ENCODE results near the gene DUSP10. TPM values are rescaled to one million over a fixed set of nuclear protein-coding genes. Genes with fewer than 3 reads are reported as not detected.

Gene DUSP10
- total RNA-seq, 1 experiment from 2014 or later, result 1.6 TPM

DNA sequence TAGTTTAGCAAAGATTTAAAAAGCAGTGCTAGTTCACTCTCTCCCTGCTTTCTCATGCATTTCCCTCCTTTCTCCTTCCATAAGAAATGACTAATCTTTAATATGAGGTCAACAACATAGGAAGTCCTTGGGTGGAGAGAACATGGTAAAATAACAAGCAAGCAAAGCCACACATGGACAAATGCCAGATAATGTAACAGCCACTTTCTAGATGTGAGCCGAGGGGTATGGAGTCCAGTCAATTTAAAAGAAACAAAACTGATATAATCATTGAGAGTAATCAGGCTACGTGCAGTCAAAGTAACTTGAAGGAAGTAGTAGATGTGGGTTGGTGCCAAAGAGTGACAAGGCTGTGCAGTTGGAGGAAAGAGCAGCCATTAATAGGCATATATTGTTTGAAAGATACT lies 69.6 kb downstream of the DUSP10 start (continued):
- TF ChIP-seq ARID4B (CRISPR knock-in tag; IDR thresholded peaks at IDR 0.05; ENCODE audit: borderline replicate concordance) (no peak), CBFB (CRISPR knock-in tag; IDR thresholded peaks at IDR 0.05; ENCODE audit: low read depth) (no peak), ATF3 (CRISPR knock-in tag; conservative IDR thresholded peaks at IDR 0.05) (no peak), AR (CRISPR knock-in tag; IDR thresholded peaks at IDR 0.05) (no peak)

DNA sequence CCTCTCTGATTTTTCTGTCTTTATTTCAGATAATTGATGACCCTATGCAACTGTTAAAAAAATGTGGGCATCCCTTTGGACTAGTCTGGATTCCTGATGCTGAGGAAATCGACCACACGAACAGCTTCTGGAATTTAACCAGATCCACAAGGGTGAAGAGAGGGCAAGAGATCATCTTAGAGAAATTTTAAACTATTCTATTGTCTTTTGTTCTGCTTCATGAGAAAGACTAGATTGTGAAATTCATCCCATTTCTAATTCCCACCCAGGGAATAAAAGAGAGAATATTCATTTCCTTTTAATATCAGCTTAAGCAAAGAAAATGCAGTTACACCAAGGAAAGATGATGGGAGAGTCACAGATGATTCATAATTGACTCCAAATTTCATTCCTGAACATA lies 71.8 kb downstream of the DUSP10 start:
- Mint-ChIP-seq H3K27ac (no peak overlapping the region), H3K36me3 (no peaks in the 10 kb centered on the region), H3K9me3 (no peaks in the 10 kb centered on the region), H3K27me3 (ENCODE audit: low read depth) (no peaks in the 10 kb centered on the region), H3K4me1 (peaks cover 12% of the 10 kb centered on the region), H3K4me3 (no peak overlapping the region)
- ChIA-PET CTCF (no interaction called here), POLR2A (no interaction called here)
- TF ChIP-seq, protein P1, sequence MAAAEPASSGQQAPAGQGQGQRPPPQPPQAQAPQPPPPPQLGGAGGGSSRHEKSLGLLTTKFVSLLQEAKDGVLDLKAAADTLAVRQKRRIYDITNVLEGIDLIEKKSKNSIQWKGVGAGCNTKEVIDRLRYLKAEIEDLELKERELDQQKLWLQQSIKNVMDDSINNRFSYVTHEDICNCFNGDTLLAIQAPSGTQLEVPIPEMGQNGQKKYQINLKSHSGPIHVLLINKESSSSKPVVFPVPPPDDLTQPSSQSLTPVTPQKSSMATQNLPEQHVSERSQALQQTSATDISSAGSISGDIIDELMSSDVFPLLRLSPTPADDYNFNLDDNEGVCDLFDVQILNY (CRISPR knock-in tag; IDR thresholded peaks at IDR 0.05), result no peak
- no peak for TF ChIP-seq ZNF671 (CRISPR knock-in tag; IDR thresholded peaks at IDR 0.05)
- TF ChIP-seq ZNF396 (CRISPR knock-in tag; IDR thresholded peaks at IDR 0.05; ENCODE audit: borderline replicate concordance), result no peak
- TF ChIP-seq, protein P2, sequence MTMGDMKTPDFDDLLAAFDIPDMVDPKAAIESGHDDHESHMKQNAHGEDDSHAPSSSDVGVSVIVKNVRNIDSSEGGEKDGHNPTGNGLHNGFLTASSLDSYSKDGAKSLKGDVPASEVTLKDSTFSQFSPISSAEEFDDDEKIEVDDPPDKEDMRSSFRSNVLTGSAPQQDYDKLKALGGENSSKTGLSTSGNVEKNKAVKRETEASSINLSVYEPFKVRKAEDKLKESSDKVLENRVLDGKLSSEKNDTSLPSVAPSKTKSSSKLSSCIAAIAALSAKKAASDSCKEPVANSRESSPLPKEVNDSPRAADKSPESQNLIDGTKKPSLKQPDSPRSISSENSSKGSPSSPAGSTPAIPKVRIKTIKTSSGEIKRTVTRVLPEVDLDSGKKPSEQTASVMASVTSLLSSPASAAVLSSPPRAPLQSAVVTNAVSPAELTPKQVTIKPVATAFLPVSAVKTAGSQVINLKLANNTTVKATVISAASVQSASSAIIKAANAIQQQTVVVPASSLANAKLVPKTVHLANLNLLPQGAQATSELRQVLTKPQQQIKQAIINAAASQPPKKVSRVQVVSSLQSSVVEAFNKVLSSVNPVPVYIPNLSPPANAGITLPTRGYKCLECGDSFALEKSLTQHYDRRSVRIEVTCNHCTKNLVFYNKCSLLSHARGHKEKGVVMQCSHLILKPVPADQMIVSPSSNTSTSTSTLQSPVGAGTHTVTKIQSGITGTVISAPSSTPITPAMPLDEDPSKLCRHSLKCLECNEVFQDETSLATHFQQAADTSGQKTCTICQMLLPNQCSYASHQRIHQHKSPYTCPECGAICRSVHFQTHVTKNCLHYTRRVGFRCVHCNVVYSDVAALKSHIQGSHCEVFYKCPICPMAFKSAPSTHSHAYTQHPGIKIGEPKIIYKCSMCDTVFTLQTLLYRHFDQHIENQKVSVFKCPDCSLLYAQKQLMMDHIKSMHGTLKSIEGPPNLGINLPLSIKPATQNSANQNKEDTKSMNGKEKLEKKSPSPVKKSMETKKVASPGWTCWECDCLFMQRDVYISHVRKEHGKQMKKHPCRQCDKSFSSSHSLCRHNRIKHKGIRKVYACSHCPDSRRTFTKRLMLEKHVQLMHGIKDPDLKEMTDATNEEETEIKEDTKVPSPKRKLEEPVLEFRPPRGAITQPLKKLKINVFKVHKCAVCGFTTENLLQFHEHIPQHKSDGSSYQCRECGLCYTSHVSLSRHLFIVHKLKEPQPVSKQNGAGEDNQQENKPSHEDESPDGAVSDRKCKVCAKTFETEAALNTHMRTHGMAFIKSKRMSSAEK (CRISPR knock-in tag; IDR thresholded peaks at IDR 0.05; ENCODE audit: borderline replicate concordance), result no peak
- no peak for TF ChIP-seq NR2C2 (CRISPR knock-in tag; IDR thresholded peaks at IDR 0.05)
- no peak for TF ChIP-seq MLX (CRISPR knock-in tag; IDR thresholded peaks at IDR 0.05)
- no peak for TF ChIP-seq JUN (CRISPR knock-in tag; IDR thresholded peaks at IDR 0.05)
- no peak for TF ChIP-seq ESRRA (CRISPR knock-in tag; IDR thresholded peaks at IDR 0.05; ENCODE audit: borderline replicate concordance)
- TF ChIP-seq, protein P3, sequence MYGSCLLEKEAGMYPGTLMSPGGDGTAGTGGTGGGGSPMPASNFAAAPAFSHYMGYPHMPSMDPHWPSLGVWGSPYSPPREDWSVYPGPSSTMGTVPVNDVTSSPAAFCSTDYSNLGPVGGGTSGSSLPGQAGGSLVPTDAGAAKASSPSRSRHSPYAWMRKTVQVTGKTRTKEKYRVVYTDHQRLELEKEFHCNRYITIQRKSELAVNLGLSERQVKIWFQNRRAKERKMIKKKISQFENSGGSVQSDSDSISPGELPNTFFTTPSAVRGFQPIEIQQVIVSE (CRISPR knock-in tag; IDR thresholded peaks at IDR 0.05; ENCODE audit: borderline replicate concordance), result no peak
- TF ChIP-seq ZNF317 (CRISPR knock-in tag; IDR thresholded peaks at IDR 0.05; ENCODE audit: borderline replicate concordance, low read depth), result no peak
- no peak for TF ChIP-seq CBFB (CRISPR knock-in tag; IDR thresholded peaks at IDR 0.05; ENCODE audit: low read depth)
- TF ChIP-seq ATF1 (CRISPR knock-in tag; IDR thresholded peaks at IDR 0.05), result no peak
- no peak for TF ChIP-seq FOXP4 (CRISPR knock-in tag; IDR thresholded peaks at IDR 0.05)
- TF ChIP-seq, protein P4, sequence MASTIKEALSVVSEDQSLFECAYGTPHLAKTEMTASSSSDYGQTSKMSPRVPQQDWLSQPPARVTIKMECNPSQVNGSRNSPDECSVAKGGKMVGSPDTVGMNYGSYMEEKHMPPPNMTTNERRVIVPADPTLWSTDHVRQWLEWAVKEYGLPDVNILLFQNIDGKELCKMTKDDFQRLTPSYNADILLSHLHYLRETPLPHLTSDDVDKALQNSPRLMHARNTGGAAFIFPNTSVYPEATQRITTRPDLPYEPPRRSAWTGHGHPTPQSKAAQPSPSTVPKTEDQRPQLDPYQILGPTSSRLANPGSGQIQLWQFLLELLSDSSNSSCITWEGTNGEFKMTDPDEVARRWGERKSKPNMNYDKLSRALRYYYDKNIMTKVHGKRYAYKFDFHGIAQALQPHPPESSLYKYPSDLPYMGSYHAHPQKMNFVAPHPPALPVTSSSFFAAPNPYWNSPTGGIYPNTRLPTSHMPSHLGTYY (CRISPR knock-in tag; IDR thresholded peaks at IDR 0.05), result no peak
- DNase-seq (ENCODE audit: low spot score) (no peak), ATAC-seq (no peak)
